A673 (cell line): Measurements from ENCODE around the gene RNF8.

Source experiments
- EZH2 ChIP-seq: fragments of 200-600 bp; sonication (generic); IDR thresholded peaks from 2 replicates; pipeline ENCODE4 v1.6.1; 2017; ENCODE audit warnings: borderline replicate concordance, low read depth, mild to moderate bottlenecking, mixed read lengths, antibody characterized with exemption, low read length; ENCODE audit not compliant: poor library complexity, severe bottlenecking
- TF ChIP-seq, protein P1 (sequence below): fragments of 300-800, 200-600 bp; sonication (generic); conservative IDR thresholded peaks from 2 replicates; pipeline ENCODE4 v1.5.1; 2017; ENCODE audit warnings: low read depth, mild to moderate bottlenecking, antibody characterized with exemption, low read length, moderate library complexity, mixed read lengths

DNA sequence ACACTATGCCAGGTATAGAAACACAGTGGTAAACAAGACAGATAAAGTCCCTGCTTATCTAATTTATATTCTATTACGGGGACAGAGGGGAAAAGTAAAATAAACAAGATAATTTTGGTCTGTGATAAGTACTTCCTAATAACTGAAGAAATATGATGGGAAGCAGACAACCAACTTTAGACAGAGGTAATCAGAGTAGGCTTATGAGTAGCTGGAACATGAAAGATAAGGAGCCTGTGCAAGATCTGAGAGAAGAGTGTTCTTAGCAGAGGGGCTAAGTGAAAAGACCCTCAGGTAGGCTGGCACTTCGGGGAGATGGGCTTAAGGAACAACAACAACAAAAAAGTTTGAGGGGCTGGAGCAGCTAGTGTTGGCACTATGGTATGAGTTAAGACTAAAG is 4.1 kb downstream of the RNF8 start:
- TF ChIP-seq, protein P1, sequence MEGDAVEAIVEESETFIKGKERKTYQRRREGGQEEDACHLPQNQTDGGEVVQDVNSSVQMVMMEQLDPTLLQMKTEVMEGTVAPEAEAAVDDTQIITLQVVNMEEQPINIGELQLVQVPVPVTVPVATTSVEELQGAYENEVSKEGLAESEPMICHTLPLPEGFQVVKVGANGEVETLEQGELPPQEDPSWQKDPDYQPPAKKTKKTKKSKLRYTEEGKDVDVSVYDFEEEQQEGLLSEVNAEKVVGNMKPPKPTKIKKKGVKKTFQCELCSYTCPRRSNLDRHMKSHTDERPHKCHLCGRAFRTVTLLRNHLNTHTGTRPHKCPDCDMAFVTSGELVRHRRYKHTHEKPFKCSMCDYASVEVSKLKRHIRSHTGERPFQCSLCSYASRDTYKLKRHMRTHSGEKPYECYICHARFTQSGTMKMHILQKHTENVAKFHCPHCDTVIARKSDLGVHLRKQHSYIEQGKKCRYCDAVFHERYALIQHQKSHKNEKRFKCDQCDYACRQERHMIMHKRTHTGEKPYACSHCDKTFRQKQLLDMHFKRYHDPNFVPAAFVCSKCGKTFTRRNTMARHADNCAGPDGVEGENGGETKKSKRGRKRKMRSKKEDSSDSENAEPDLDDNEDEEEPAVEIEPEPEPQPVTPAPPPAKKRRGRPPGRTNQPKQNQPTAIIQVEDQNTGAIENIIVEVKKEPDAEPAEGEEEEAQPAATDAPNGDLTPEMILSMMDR: no peak
- TF ChIP-seq EZH2: no peak
